HCT116 (cell line): ENCODE measurements around the gene KRT79. TPM values are rescaled to one million over a fixed set of nuclear protein-coding genes. Genes with fewer than 3 reads are reported as not detected.

Experiments used
- ATAC-seq: fragments of 200-7000 bp; cut with Tn5 transposase; 2 replicates; pipeline ENCODE4 v1.9.1; 2020; ENCODE audit warnings: mild to moderate bottlenecking, moderate library complexity
- BruUV-seq: library from RNA; stranded (reverse); fragments of 400-500 nt; replicated peaks from 2 replicates; lab custom pipeline; 2021; lab: Mats Ljungman, UMichigan
- CTCF ChIA-PET: fragments of 300-600 bp; sonication (Branson Sonifier 250); formaldehyde crosslinking; loops from one replicate; lab custom pipeline; 2021; ENCODE audit warnings: antibody characterized with exemption; lab: Charles Lee
- POLR2A ChIA-PET: fragments of 300-600, 350-600 bp; sonication (Branson Sonifier 250); formaldehyde crosslinking; loops from one replicate; lab custom pipeline; 2021; ENCODE audit warnings: antibody characterized with exemption; lab: Charles Lee
- RAD21 ChIA-PET, 2 experiments: fragments of 300-600 bp; sonication (Branson Sonifier 250); formaldehyde crosslinking; loops; one replicate each; lab custom pipeline; 2023; ENCODE audit warnings: low total read pairs in 2 of 2; ENCODE audit not compliant: uncharacterized antibody in 2 of 2, unreplicated experiment in 2 of 2, low non-redundant PET in 1 of 2; lab: Charles Lee
- DNase-seq: peaks from one replicate; pipeline ENCODE4 v3.0.0-alpha.2; 2010; ENCODE audit warnings: low read depth, low spot score
- H2AFZ ChIP-seq: fragments of 200-600 bp; shearing (Covaris generic), sonication (generic); 2 replicates; pipeline ENCODE4 v1.6.1; 2017; ENCODE audit warnings: low read depth, mixed run types, mixed read lengths, antibody characterized with exemption, low read length; ENCODE audit not compliant: poor library complexity, severe bottlenecking
- H3K27ac ChIP-seq: 2 replicates; pipeline ENCODE4 v1.5.1; 2012; ENCODE audit warnings: low read depth, low read length
- H3K27me3 ChIP-seq: fragments of 200-600 bp; sonication (generic); 2 replicates; pipeline ENCODE4 v1.6.1; 2016; ENCODE audit warnings: mixed run types, low read length, mixed read lengths; ENCODE audit not compliant: insufficient read depth
- H3K36me3 ChIP-seq, 2 experiments: fragments of 200-500 bp in 1 of 2; fragments of 200-600 bp in 1 of 2; sonication (Bioruptor generic) in 1 of 2; sonication (generic) in 1 of 2; 2 replicates each; pipeline versions ENCODE4 v1.5.1 to v1.6.1; 2014 to 2016; ENCODE audit warnings: low read length in 2 of 2, inconsistent platforms in 1 of 2, mixed read lengths in 1 of 2, mixed run types in 1 of 2; ENCODE audit not compliant: insufficient read depth in 2 of 2, control insufficient read depth in 1 of 2
- H3K4me1 ChIP-seq, 2 experiments: fragments of 200-600 bp in 1 of 2; sonication (generic) in 1 of 2; 2 replicates each; pipeline versions ENCODE4 v1.5.1 to v1.6.1; 2012 to 2017; ENCODE audit warnings: low read length in 2 of 2, inconsistent platforms in 1 of 2, mild to moderate bottlenecking in 1 of 2, mixed read lengths in 1 of 2, mixed run types in 1 of 2, moderate library complexity in 1 of 2; ENCODE audit not compliant: insufficient read depth in 2 of 2, control insufficient read depth in 1 of 2
- H3K4me2 ChIP-seq: fragments of 200-600 bp; sonication (generic); 2 replicates; pipeline ENCODE4 v1.6.1; 2017; ENCODE audit warnings: mixed run types, low read length, mixed read lengths
- H3K4me3 ChIP-seq, 2 experiments: fragments of 200-600 bp in 1 of 2; sonication (generic) in 1 of 2; replicated peaks in 1 of 2; 2 replicates each; pipeline ENCODE4 v1.5.1; 2011 to 2016; ENCODE audit warnings: low read length in 2 of 2, control low read depth in 1 of 2, low read depth in 1 of 2, mild to moderate bottlenecking in 1 of 2, mixed read lengths in 1 of 2, mixed run types in 1 of 2
- H3K79me2 ChIP-seq: fragments of 200-600 bp; sonication (generic); 2 replicates; pipeline ENCODE4 v1.6.1; 2017; ENCODE audit warnings: mild to moderate bottlenecking, mixed run types, low read length, moderate library complexity, mixed read lengths; ENCODE audit not compliant: insufficient read depth
- H3K9ac ChIP-seq: fragments of 200-600 bp; sonication (generic); 2 replicates; pipeline ENCODE4 v1.6.1; 2016; ENCODE audit warnings: low read length, mixed read lengths
- H3K9me2 ChIP-seq: fragments of 200-600 bp; sonication (generic), shearing (Covaris generic); 2 replicates; pipeline ENCODE4 v1.6.1; 2017; ENCODE audit warnings: mixed run types, mild to moderate bottlenecking, moderate library complexity; ENCODE audit not compliant: insufficient read depth
- H3K9me3 ChIP-seq, 2 experiments: fragments of 200-500 bp in 1 of 2; fragments of 200-600 bp in 1 of 2; sonication (Bioruptor generic) in 1 of 2; sonication (generic) in 1 of 2; 2 replicates each; pipeline ENCODE4 v1.6.1; 2014 to 2017; ENCODE audit warnings: low read length in 2 of 2, mixed read lengths in 2 of 2, inconsistent platforms in 1 of 2, low read depth in 1 of 2, mild to moderate bottlenecking in 1 of 2, mixed run types in 1 of 2, moderate library complexity in 1 of 2; ENCODE audit not compliant: control insufficient read depth in 1 of 2, insufficient read depth in 1 of 2
- H4K20me1 ChIP-seq: fragments of 200-600 bp; sonication (generic), shearing (Covaris generic); 2 replicates; pipeline ENCODE4 v1.6.1; 2017; ENCODE audit warnings: mixed run types, mild to moderate bottlenecking, moderate library complexity; ENCODE audit not compliant: insufficient read depth
- ATF3 ChIP-seq: IDR thresholded peaks from 2 replicates; pipeline ENCODE4 v1.6.1; 2012
- CEBPB ChIP-seq: IDR thresholded peaks from 2 replicates; pipeline ENCODE4 v1.6.1; 2012; ENCODE audit warnings: low read depth
- CTCF ChIP-seq, 3 experiments: fragments of 200-600 bp in 1 of 3; sonication (generic) in 1 of 3; IDR thresholded peaks in 2 of 3; conservative IDR thresholded peaks in 1 of 3; 2 replicates each; pipeline ENCODE4 v1.5.1; 2012 to 2017; ENCODE audit warnings: low read depth in 2 of 3, low read length in 2 of 3, antibody characterized with exemption in 1 of 3, borderline replicate concordance in 1 of 3, control low read depth in 1 of 3, mild to moderate bottlenecking in 1 of 3, mixed read lengths in 1 of 3, mixed run types in 1 of 3, moderate library complexity in 1 of 3; ENCODE audit not compliant: insufficient read depth in 1 of 3
- EZH2 ChIP-seq: fragments of 200-600 bp; sonication (generic); IDR thresholded peaks from 2 replicates; pipeline ENCODE4 v1.6.1; 2017; ENCODE audit warnings: antibody characterized with exemption, mixed run types
- FOSL1 ChIP-seq: IDR thresholded peaks from 2 replicates; pipeline ENCODE4 v1.6.1; 2012; ENCODE audit warnings: low read depth
- RAD21 ChIP-seq: IDR thresholded peaks from 2 replicates; pipeline ENCODE4 v1.6.1; 2012; ENCODE audit warnings: low read depth, mild to moderate bottlenecking
- REST ChIP-seq: IDR thresholded peaks from 2 replicates; pipeline ENCODE4 v1.6.1; 2012; ENCODE audit warnings: low read depth
- SIN3A ChIP-seq: IDR thresholded peaks from 2 replicates; pipeline ENCODE4 v1.6.1; 2012; ENCODE audit warnings: low read depth
- SRF ChIP-seq: IDR thresholded peaks from 2 replicates; pipeline ENCODE4 v1.6.1; 2012; ENCODE audit warnings: low read depth
- TCF7L2 ChIP-seq: IDR thresholded peaks from 2 replicates; pipeline ENCODE4 v1.7.0; 2011; ENCODE audit warnings: borderline replicate concordance, inconsistent platforms; ENCODE audit not compliant: insufficient read depth, insufficient read length; ENCODE audit errors: extremely low read depth
- ZBTB33 ChIP-seq: IDR thresholded peaks from 2 replicates; pipeline ENCODE4 v1.6.1; 2011; ENCODE audit warnings: mild to moderate bottlenecking, low read length, moderate library complexity; ENCODE audit not compliant: insufficient replicate concordance; ENCODE audit errors: extremely low read depth
- ZFX ChIP-seq: fragments of 450-650 bp; IDR thresholded peaks from 2 replicates; pipeline ENCODE4 v1.6.1; 2017
- ZNF274 ChIP-seq: fragments of 200-500 bp; sonication (Bioruptor generic); IDR thresholded peaks from 2 replicates; pipeline ENCODE4 v1.6.1; 2014; ENCODE audit warnings: mild to moderate bottlenecking, low read depth, low read length, inconsistent platforms
- intact Hi-C: fragments of 100-400 bp; cut with micrococcal nuclease; formaldehyde crosslinking; loops from 2 replicates; pipeline ENCODE4 v1.10.0; 2022
- total RNA-seq: library from RNA; stranded (reverse); gene quantifications from one replicate; pipeline ENCODE4 v1.2.1, GENCODE V29; 2021; ENCODE audit not compliant: unreplicated experiment
- TF ChIP-seq, protein P1 (sequence below): IDR thresholded peaks from 2 replicates; pipeline ENCODE4 v1.6.1; 2012

Gene KRT79
- total RNA-seq, 1 experiment from 2014 or later = not detected

DNA sequence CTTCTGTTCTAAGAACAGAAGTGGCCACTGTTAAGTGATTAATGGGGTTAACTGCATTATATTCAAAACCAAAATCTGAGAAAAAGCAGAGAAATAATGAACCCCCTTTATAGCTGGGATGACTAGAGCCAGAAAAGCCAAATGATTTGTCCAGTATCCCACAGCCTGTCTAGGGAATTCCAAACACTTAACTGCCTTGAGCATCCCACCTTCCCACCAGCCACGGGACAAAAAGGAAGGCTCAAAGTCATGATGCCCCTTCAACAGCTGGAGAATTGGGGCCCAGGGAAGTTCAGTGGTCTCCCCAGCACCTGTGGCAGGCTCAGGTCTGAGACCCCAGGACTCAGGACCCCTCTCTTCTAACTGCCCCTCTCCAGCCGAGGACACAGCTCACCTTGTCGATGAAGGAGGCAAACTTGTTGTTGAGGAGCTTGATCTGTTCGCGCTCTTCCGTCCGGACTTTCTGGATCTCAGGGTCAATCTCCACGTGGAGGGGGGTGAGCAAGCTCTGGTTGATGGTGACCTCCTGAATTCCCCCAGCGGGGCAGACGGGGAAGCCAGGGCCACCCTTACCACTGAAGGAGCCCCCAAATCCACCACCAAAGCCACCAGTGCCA, 20.8 kb downstream of the KRT79 start:
- CTCF ChIA-PET = no interaction called here
- H3K27me3 ChIP-seq = peaks cover 10% of the 10 kb centered on the region; the same call in 1 of the 2 replicates
- ATAC-seq = no peak

More for the DNA sequence above, 20.8 kb downstream of the KRT79 start:
- Histone ChIP-seq H3K9me2 (no peaks in the 10 kb centered on the region), H4K20me1 (no peaks in the 10 kb centered on the region)
- no peak for DNase-seq
- no peak for TF ChIP-seq ATF3
- no peak for TF ChIP-seq ZNF274
- TF ChIP-seq CTCF (IDR thresholded peaks at IDR 0.05 in 2 of 3, conservative IDR thresholded peaks at IDR 0.05 in 1 of 3; ENCODE audit: borderline replicate concordance in 1 of 3, insufficient read depth in 1 of 3, low read depth in 2 of 3, low read length in 2 of 3) = no peak
- no peak for TF ChIP-seq ZBTB33
- no peak for TF ChIP-seq RAD21
- TF ChIP-seq CEBPB = no peak
- no peak for TF ChIP-seq SIN3A
- no peak for TF ChIP-seq EZH2
- TF ChIP-seq TCF7L2 = no peak
- TF ChIP-seq, protein P1, sequence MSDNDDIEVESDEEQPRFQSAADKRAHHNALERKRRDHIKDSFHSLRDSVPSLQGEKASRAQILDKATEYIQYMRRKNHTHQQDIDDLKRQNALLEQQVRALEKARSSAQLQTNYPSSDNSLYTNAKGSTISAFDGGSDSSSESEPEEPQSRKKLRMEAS = no peak
- no peak for TF ChIP-seq SRF
- TF ChIP-seq ZFX = no peak
- no peak for TF ChIP-seq FOSL1
- TF ChIP-seq REST = no peak
- TF ChIP-seq, all 23 proteins: peak for 0
- Histone ChIP-seq H3K9me3 (no peaks in the 10 kb centered on the region), H3K4me3 (no peak overlapping the region), H3K4me2 (no peak overlapping the region), H3K4me1 (no peaks in the 10 kb centered on the region), H2AFZ (no peak overlapping the region), H3K9ac (no peak overlapping the region), H3K27ac (no peak overlapping the region), H3K36me3 (no peaks in the 10 kb centered on the region), H3K79me2 (no peaks in the 10 kb centered on the region)
- POLR2A ChIA-PET = no interaction called here
- RAD21 ChIA-PET = no interaction called here
- intact Hi-C loops = no loop called here
- no TSS peak for BruUV-seq
